Activated CD4-positive, CD25-positive, alpha-beta regulatory T cell (primary cell): ENCODE measurements around the gene TEX261.
"Not testable (repeated sequence)": the region's sequence is repeated elsewhere in the genome, so short reads cannot be mapped to it uniquely, and the experiment has no call there.

ENCODE experiments used
- DNase-seq, 4 experiments: peaks; one replicate each; lab custom pipeline; 2025; lab: John Stamatoyannopoulos, UW

The TEX261 gene

GRCh38 chr2:70994699-70995425 lies at the start of gene TEX261:
TSS of gene TEX261 (minus strand) at chr2:70994873. CDS start at chr2:70994757, 116 bp downstream.
- peak; percentile 81 to 86 (median 84) for DNase-seq

GRCh38 chr2:71043531-71044407 lies 49.1 kb upstream of the TEX261 start:
- DNase-seq: no peak

GRCh38 chr2:71042287-71042686 lies 47.6 kb upstream of the TEX261 start:
- DNase-seq: no peak

- not testable (repeated sequence) for DNase-seq
Measured at GRCh38 chr2:71036296-71036695, 41.6 kb upstream of the TEX261 start.

GRCh38 chr2:71023553-71024243 lies 29.0 kb upstream of the TEX261 start:
- peak; percentile 17 to 28 (median 24) for DNase-seq

- not testable (repeated sequence) for DNase-seq
Measured at GRCh38 chr2:71021394-71021793, 26.7 kb upstream of the TEX261 start.

GRCh38 chr2:71019989-71020388 lies 25.3 kb upstream of the TEX261 start:
- not testable (repeated sequence) for DNase-seq

GRCh38 chr2:71018625-71019024 lies 24.0 kb upstream of the TEX261 start:
- no peak for DNase-seq

- not testable (repeated sequence) for DNase-seq
Measured at GRCh38 chr2:71011786-71012185, 17.1 kb upstream of the TEX261 start.

GRCh38 chr2:71008342-71008741 lies 13.7 kb upstream of the TEX261 start:
- no peak for DNase-seq

- no peak for DNase-seq
Measured at GRCh38 chr2:71006955-71007799, 12.5 kb upstream of the TEX261 start.

- no peak for DNase-seq
Measured at GRCh38 chr2:71006323-71006722, 11.7 kb upstream of the TEX261 start.

GRCh38 chr2:71005271-71006202 lies 10.9 kb upstream of the TEX261 start:
- DNase-seq: no peak

GRCh38 chr2:71004857-71005256 lies 10.2 kb upstream of the TEX261 start:
- no peak for DNase-seq

GRCh38 chr2:71003966-71004755 lies 9.5 kb upstream of the TEX261 start:
- DNase-seq: no peak

- DNase-seq: no peak
Measured at GRCh38 chr2:71003396-71003795, 8.7 kb upstream of the TEX261 start.

GRCh38 chr2:71001981-71002570 lies 7.4 kb upstream of the TEX261 start:
- no peak for DNase-seq

- no peak for DNase-seq
Measured at GRCh38 chr2:71001592-71001927, 6.9 kb upstream of the TEX261 start.
